ENCODE results near the gene UBE2E3.
"Not testable (repeated sequence)": the region's sequence is repeated elsewhere in the genome, so short reads cannot be mapped to it uniquely, and the experiment has no call there.

UBE2E3 gene

GRCh38 chr2:181037922-181038321 lies 57.5 kb downstream of the UBE2E3 start:
- no peak for DNase-seq

DNA sequence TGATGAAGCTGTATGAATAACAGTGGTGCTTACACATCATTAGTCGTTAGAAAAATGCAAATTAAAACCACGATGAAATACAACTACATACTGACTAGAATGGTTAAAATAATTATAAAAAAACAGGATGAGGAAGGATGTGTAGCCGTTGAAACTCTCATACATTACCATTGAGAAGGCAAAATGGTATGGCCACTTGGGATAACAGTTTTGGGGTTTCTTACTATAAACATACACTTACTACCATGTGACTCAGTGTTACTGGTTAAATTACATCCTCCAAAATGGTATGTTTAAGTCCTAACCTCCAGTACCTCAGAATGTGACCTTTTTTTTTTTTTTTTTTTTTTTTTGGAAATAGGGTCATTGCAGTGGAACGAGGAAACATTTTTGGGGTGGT lies 58.4 kb downstream of the UBE2E3 start:
- DNase-seq, result no peak

- DNase-seq, result not testable (repeated sequence)
Measured at GRCh38 chr2:181040839-181041238, 60.4 kb downstream of the UBE2E3 start.

- DNase-seq, result no peak
Measured at GRCh38 chr2:181041661-181042060, 61.3 kb downstream of the UBE2E3 start.

- no peak for DNase-seq
Measured at GRCh38 chr2:181042706-181043105, 62.3 kb downstream of the UBE2E3 start.

DNA sequence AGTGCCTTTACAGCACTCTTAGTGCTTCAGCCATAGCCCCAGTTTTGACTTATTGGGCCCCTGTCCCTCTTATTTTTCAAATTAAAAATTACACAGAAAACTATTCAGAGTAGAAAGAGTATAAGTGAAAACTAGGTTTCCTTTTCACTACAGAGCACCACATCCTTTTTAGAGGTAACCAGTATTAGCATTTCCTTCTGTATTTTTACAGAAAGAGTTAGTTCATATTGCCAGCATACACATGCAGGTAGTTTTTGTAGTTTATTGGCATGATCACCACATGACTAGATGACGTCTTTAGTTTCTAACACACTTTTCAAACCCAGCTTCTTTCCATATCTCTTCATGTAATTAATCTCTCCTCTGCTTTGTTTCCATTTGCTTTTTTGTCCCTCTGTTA lies 66.4 kb downstream of the UBE2E3 start:
- DNase-seq, result no peak

DNA sequence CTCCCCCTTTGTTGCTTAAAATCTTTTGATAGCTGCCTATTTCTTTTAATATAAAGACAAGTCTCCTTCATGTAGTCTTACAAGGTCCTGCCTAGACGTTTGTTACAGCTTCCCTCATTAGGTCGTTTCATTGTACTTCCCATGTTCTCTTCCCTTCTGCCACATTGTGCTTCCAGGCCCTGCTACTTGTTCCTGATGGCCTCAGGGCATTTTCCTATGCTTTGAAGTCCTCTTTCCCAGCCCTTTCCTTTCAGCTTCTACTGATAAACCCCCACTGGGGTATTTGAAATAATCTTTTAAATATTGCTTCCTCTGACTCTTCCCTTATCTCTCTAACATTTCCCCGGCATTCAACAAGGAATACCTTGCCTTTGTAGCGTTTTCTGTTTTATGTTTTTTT lies 67.4 kb downstream of the UBE2E3 start:
- no peak for DNase-seq

DNA sequence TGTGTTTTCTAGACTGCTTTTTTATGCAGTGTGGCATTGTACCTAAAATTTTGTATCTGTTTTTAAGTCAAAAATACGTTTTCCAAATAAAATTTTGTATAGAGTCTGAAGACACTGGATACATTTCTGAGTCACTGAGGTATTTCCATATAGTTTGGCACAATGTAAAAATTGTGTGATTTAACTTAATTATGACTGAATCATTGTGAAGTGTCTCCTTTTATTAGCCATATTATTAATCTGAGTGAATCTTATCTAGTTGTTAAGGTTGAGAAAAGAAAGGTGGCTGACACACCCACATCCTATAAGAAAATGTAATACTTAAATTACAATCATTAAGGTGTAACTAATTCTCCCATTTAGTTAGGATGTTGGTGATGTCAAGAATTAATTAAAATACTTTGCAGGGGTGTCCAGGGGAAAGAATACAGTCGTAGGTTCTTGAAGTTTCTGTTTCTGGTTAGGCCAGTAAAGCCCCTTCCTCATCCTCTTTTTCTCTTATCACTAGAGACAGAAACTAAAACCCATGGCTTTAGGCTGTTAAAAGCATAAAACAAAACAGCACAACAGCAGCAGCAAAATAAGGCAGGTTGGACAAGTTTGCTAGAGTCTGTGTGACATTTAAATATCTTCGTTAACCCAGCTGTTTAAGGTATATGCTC lies 71.6 kb downstream of the UBE2E3 start:
- no peak for DNase-seq

- DNase-seq, result no peak
Measured at GRCh38 chr2:181052523-181052891, 72.1 kb downstream of the UBE2E3 start.

- no peak for DNase-seq
Measured at GRCh38 chr2:181054256-181054655, 73.9 kb downstream of the UBE2E3 start.

- DNase-seq, result no peak
Measured at GRCh38 chr2:181054843-181055242, 74.4 kb downstream of the UBE2E3 start.

DNA sequence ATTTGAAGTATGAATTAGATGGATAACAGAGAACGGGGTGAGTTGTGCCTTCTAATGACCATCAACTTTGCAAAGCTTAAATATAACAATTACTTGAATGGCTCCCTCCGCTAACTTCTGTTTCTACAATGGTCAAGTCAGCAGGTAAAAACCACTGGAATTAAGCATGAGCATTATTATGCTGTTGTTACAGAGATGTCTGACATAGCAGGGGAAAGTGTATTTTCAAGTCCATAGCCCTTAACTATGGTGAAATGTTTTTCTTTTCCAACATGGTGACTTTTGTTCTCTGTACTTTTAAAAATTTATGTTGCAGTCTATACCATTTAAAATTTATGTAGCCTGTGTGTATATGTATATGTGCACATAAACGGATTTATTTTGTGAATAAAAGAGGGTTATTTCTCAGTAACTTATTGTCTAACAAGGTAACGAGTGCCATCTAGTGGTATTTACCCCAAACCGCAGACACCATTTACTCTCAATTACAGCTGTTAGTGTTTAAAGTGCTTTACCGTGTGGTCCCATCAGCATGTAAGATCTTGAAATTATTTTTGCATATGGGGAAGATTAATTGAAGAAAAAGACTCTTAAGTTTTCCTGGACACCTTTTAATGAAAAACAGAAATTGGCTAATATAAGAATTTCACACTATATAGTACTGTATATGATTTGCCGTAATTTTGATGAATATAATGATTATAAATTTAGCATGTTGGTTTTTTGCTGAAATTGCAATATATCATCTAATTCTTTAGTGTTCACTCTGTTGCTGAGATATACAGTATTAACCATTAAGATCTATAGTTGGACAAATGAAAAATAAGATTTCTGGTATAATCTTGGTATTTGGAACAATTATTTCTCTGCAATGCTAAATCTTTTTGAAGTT lies 78.2 kb downstream of the UBE2E3 start:
- DNase-seq, result peak; percentile 11

- DNase-seq, result no peak
Measured at GRCh38 chr2:181063696-181064095, 83.3 kb downstream of the UBE2E3 start.

- DNase-seq, result no peak
Measured at GRCh38 chr2:181065458-181065857, 85.1 kb downstream of the UBE2E3 start.

DNA sequence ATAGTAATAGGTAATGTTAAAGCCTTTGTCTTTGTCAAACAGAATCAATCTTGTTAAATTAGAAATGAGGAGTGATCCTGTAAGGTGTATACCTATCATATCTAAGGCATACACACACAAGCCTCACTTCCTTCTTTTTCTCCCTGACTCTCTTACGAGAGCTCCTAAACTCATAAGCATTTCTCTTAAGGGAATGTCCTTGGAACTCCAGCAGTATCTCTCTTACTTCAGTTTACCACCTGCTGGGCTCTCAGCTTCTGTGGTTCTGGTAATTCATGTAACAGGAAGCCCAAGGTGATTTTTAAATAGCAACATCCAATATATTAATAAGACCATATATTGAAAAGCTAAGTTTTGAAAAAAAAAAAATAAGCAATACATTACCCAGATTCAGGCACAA lies 85.9 kb downstream of the UBE2E3 start:
- DNase-seq, result no peak

DNA sequence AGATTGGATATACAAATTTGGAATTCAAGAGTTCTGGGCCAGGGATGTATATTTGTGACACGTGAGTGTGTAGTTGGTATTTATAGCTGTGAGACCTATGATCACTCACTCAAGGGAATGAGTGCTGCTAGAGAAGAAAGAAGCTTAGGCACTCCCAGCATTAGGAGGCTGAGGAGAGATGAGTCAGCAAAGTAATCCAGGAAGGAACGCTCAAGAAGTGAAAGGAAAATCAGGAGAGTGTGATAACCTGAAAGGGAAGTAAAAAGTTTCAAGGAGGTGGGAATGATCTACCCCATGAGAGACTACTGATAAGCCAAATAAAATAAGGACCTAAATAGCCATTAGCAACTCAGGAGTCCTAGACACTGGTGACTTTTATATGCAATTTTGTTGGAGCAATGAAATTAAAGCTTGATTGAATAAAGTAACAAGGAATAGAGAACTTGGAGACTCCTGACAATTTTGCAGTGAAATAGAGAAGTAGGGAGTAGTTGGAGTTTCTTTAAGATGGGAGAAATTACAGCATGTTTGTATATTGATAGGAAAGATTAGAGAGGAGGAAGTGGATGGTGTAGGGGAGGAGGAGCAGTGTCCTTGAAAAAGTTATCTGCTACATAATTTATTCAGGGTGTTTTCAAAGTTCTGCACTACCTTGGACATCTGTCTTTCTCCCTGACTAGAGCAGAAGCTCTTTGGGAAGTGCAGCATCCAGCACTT lies 89.9 kb downstream of the UBE2E3 start:
- DNase-seq, result no peak

DNA sequence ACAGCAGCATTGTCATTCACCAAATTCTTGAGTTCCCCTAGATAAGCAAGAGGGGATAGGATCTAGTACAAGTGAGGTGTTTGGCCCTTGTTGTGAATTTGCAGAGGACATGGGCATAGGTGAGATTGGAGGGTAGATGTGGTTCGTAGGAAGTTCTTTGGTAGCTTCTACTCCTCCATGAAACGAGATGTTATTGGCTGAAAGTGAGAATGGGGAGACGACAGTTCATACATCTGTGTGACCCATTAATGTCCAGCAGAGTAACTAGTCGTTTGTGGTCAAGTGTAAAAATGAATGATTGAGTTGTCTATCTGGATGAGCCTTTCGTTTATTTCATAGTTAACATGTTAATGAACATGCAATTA lies 90.4 kb downstream of the UBE2E3 start:
- DNase-seq, result no peak

- DNase-seq, result no peak
Measured at GRCh38 chr2:181072486-181073235, 92.3 kb downstream of the UBE2E3 start.

- DNase-seq, result no peak
Measured at GRCh38 chr2:181073896-181074295, 93.5 kb downstream of the UBE2E3 start.

DNA sequence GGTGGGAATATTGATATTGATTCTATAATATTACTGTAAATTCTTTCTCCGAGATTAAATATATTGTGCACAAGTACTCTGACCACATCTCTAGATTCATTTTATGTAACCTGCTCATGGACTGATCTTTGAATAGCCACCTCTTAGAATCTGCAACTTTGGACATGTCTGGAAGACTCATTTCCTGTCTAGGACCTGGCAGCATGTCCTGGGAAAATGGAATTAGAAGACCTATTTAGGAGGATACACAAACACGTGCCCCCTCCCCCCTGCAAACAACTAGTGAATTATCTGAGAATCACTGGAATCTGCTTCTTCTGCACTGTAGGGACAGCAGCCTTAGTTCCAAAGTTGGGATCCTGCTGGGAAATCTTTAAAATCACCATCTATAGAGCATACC lies 94.1 kb downstream of the UBE2E3 start:
- DNase-seq, result no peak

DNA sequence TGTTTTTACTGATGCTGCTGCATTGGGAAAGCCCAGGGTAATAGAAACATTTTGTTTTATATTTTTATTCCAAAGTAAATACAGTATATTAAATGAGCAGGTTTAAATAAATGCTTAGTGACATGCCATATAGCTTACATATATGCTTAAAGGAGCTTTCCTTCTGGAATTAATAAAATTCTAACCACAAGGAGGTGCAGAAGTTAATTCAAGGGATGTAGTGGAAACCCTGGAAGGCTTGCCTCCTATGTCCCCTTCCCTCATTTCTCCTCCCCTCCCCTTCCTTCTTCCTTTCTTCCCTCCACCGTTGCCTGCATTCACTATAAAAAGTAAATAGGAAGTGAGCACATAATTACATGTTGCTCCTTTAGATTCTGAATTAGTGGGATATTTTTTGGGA lies 96.3 kb downstream of the UBE2E3 start:
- DNase-seq, result no peak

GRCh38 chr2:181077128-181077709 lies 96.8 kb downstream of the UBE2E3 start:
- DNase-seq, result peak; percentile 32

- DNase-seq, result no peak
Measured at GRCh38 chr2:181083140-181083539, 102.7 kb downstream of the UBE2E3 start.
